HTERT RPE-1 (cell line): ENCODE measurements around the gene SMIM3.
"Not testable (repeated sequence)": the region's sequence is repeated elsewhere in the genome, so short reads cannot be mapped to it uniquely, and the experiment has no call there.

Experiments
- in situ Hi-C: fragments of 300-500 bp; cut with MboI; formaldehyde crosslinking; loops from 4 replicates; pipeline ENCODE4 v1.14.3; 2020; ENCODE audit warnings: low sequenced_read_pairs

SMIM3 gene

DNA sequence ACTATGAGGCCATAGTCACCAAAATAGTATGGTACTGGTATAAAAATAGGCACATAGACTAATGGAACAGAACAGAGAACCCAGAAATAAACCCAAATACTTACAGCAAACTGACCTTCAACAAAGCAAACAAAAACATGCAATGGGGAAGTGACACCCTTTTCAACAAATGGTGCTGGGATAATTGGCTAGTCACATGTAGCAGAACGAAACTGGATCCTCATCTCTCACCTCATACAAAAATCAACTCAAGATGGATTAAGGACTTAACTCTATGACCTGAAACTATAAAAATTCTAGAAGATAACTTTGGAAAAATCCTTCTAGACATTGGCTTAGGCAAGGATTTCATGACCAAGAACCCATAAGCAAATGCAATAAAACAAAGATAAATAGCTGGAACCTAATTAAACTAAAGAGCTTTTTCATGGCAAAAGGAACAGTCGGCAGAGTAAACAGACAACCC lies 14.9 kb downstream of the SMIM3 start:
- in situ Hi-C loops, result not testable (repeated sequence)

DNA sequence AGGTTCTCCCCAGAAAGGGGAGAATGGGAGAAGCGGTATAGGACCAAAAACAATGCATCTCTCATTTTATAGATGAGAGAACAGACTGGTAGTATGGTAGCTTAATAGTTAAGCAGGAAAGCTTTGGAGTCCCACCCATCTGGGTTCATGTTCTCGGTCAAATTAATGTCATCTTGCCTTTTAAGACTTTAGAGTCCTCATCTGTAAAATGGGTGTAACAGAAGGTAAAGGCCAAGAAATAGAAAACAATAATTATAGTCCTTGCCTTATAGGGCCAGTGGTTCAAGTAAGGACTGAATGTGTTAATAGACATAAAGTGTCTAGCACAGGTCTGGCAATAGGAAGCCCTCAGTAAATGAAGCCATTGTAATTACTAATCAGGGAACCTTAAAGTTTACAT lies 16.4 kb downstream of the SMIM3 start:
- in situ Hi-C loops, result no loop called here

DNA sequence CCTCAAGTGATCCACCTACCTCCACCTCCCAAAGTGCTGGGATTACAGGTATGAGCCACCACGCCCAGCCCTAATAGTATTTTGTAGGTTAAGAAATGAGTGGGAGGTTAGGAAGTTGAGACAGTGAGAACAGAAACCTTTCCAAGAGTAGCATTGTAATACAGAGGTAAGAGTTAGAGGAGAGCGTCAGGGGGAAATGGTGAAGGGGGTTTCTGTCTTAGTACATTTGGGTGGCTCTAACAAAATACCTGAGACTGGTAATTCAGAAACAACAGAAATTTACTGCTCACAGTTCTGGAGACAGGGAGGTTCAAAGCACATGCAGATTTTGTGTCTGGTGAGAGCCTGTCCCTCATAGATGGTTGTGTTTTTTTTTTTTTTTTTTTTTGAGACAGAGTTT lies 18.8 kb downstream of the SMIM3 start:
- in situ Hi-C loops, result no loop called here

DNA sequence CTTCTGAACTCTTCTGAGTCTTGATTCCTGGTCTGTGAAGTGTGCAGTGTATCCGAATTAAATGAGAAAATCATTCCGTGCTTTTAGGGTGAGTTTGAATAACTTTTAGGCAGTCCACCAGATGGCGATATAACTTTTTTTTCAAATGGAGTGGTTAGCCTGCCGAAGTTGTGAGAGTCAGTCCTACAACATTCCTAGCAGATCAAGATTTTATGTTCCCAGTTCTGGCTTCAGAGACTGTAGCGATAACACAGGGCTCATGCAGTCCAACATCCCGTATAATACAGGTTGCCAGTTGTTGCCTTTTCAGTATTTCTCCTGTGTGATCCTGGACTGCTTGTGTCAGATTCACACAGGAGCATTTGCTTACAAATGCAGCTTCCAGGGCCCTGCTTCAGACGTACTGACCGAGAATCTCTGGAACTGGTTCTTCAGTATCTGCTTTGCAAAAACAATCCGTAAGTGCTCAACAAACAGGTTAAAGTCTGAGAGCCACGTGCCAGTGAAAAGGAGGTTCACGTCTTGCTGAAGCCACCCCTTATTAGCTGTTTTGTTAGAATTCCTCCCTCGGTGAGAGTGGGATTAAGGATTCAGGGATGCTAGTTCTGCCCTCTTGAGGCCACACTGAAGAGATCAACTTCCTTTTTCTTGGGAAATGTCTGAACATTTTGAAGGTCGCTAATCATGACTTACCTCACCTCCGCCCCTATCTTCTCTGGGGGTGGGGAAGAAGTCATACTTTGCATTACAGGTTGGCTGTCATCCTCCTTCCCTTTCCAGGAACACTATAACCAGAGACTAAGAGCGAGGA lies 22.8 kb downstream of the SMIM3 start:
- in situ Hi-C loops, result no loop called here

DNA sequence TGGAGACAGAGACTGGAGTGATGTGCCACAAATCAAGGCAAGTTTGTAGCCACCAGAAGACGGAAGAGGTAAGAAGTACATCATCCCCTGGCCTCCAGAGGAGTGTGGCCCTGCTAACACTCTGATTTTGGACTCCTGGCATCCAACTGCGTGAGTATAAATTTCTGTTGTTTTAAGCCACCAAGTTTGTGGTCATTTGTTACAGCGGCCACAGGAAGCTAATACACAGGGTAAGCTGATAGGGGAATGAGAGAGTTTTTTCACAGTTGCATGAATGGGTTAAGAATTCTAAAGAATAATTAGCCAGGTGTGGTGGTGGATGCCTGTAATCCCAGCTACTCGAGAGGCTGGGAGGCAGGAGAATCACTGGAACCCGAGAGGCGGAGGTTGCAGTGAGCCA lies 25.8 kb downstream of the SMIM3 start:
- in situ Hi-C loops, result no loop called here

DNA sequence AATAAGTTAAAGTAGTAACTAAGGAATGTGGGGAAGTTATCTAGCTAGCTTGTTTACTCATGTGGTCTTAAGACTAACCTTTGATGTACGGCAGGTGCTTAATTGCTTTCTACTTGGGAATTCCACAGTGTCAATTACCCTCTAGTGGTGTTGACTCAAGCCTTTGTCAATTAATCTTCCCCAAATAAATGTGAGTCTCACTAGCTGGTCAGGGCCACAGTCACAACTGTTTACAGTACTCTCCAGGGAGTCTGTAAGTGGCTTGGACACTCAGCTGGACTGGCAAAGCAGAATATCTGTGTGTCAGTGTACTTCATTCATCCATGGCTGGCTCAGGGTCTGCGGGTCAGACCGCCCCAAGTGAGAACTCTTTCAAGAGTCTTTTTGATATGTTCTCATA lies 30.8 kb downstream of the SMIM3 start:
- in situ Hi-C loops, result no loop called here

DNA sequence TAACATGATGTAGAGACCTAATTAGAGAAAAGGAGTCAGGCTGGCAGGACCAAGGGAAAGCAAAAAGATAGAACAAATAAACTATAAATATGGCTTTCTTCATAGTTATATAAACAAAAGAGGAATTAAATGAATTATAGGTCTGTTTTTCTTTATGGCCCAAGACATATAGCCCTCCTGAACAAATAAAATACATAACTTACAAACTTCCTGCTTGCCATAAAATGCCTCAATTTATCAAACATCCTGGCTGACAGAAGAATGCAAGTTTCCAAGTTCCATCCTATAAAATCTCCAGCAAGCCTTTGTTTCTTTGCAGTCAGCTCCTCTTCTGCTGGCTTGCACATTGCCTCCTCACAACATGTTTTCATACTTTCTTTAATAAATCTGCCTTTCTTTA lies 36.5 kb downstream of the SMIM3 start:
- in situ Hi-C loops, result no loop called here

DNA sequence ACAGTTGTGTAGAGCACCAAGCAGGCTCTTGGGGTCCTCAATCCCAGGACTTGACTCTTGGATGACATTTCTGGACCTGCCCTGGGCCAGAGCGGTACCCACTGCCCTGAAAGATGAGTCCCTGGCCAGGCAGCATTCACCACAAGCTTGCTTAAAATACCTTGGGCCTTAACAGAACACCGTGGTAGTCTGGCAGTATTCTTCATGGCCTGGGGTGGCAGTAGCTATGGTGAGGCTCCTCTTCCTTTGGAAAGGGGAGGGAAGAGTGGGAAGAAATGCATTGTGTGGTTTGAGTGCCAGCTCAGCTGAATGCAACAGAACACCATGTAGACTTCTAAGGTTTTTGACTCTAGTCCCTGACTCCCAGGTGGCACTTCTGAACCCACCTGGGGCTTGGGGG lies 38.4 kb downstream of the SMIM3 start:
- in situ Hi-C loops, result no loop called here

DNA sequence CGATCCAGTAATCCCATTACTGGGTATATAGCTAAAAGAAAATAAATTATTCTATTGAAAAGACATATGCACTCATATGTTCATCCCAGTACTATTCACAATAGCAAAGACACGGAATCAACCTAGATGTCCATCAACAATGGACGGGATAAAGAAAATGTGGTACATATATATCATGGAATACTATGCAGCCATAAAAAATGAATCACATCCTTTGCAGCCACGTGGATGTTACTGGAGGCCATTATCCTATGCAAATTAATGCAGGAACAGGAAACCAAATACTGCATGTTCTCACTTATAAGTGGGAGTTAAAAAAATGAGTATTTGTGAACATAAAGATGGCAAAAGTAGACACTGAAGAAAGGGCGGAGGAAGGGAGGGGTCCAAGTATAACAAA lies 51.2 kb downstream of the SMIM3 start:
- in situ Hi-C loops, result no loop called here

DNA sequence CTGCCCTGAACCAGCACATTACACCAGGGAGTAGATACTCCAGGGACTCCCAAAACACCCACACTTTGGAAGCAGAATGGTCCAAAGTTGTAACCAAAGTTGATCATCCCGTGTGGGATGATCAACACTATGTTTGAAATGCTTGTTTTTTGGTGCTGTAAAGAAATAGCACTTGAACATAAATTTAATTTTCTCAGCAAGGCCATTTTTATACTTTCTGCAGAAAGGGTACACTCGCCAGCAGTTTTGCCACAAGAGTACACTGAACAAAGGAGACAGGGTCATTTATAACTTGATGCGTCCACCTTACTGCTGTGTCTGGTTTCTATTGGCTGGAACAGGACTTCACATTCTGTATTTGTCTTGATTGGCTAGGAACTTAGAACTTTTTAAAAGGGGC lies 53.3 kb downstream of the SMIM3 start:
- in situ Hi-C loops, result not testable (repeated sequence)

DNA sequence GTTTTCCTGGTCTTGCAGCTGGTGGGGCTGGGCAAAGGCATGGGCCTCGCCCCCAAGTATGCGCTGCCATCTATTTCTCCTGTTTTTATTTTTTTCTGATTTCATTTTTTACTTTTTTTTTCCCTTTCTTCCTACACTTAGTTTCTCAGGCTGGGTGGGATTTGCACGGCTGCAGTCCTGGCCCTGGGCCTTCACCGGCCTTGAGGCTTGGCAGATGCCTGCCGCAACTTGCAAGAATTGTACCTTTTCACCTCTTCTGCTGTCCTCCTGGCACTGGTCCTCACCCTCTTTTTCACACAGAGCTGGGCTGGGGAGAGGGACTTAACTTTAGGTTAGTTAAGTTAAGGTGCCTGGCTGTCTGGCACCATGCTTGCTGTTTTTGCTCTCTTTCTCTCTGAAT lies 57.5 kb downstream of the SMIM3 start:
- in situ Hi-C loops, result no loop called here

DNA sequence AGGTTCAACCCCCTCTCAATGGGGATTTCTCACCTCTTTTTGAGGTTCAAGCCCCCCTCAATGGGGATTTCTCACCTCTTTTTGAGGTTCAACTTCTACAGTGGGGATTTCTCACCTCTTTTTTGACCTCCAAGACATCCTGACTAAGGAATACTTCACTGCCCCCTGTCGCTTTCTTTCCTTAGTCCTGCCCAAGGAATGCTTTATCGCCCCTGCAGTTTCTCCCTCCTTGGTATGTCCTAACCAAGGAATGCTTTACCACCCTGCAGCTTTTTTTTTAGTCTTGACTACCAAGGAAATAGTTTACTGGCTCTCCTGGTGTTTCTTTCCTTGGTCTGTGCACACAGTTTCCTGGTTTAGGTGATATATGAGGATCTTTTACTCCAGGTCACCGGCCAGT lies 58.1 kb downstream of the SMIM3 start:
- in situ Hi-C loops, result no loop called here

DNA sequence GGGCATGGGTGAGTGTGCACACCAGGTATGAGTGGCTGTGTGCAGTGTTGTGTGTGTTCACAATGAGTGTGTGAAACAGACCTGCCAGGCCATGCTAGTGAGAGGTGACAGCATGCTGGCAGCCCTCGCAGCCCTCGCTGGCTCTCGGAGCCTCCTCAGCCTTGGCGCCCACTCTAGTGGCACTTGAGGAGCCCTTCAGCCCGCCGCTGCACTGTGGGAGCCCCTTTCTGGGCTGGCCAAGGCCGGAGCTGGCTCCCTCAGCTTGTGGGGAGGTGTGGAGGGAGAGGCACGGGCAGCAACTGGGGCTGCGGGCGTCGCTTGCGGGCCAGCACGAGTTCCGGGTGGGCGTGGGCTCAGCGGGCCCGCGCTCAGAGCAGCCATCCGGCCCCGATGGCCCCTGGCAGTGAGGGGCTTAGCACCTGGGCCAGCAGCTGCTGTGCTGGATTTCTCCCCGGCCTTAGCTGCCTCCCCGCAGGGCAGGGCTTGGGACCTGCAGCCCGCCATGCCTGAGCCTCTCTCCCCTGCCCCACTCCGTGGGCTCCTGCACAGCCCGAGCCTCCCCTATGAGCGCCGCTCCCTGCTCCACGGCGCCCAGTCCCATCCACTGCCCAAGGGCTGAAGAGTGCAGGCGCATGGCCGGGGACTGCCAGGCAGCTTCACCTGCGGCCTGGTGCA lies 66.8 kb downstream of the SMIM3 start:
- in situ Hi-C loops, result not testable (repeated sequence)

DNA sequence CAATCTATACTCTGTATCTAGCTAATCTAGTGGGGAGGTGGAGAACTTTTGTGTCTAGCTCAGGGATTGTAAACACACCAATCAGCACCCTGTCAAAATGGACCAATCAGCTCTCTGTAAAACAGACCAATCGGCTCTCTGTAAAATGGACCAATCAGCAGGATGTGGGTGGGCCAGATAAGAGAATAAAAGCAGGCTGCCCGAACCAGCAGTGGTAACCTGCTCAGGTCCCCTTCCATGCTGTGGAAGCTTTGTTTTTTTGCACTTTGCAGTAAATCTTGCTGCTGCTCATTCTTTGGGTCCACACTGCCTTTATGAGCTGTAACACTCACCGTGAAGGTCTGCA lies 67.7 kb downstream of the SMIM3 start, which contains the start of gene IRGM:
TSS of gene IRGM (plus strand) at position 214 of the 346 bp plus-strand sequence. CDS start 1,603 bp downstream, outside the sequence.
- in situ Hi-C loops, result not testable (repeated sequence)
